Inflammatory macrophage (primary cell): ENCODE results near the gene HELZ.
"Not testable (repeated sequence)": the region's sequence is repeated elsewhere in the genome, so short reads cannot be mapped to it uniquely, and the experiment has no call there.

Experiments
- DNase-seq, 2 donors: peaks; one replicate each; pipeline ENCODE4 v3.0.0-alpha.2; 2020 to 2022

The HELZ gene

GRCh38 chr17:67262435-67263117 is 17.6 kb upstream of the HELZ start:
- peak in 1 of 2 donors; percentile 30 for DNase-seq

GRCh38 chr17:67260170-67260987 is 15.4 kb upstream of the HELZ start:
- DNase-seq, result peak; percentile 77 to 89

- peak; percentile 70 to 79 for DNase-seq
These were observed 13.9 kb upstream of the HELZ start for GRCh38 chr17:67258821-67259468.

- no peak for DNase-seq
These were observed 11.2 kb upstream of the HELZ start for GRCh38 chr17:67256075-67256732.

- no peak for DNase-seq
These were observed 8.4 kb upstream of the HELZ start for GRCh38 chr17:67253384-67253783.

- not testable (repeated sequence) for DNase-seq
These were observed 6.6 kb upstream of the HELZ start for GRCh38 chr17:67251586-67251985.

- DNase-seq, result no peak
These were observed 3.3 kb upstream of the HELZ start for GRCh38 chr17:67248291-67248690.

- DNase-seq, result no peak
These were observed 2.5 kb upstream of the HELZ start for GRCh38 chr17:67247416-67247900.

GRCh38 chr17:67246653-67247415 is 1.8 kb upstream of the HELZ start:
- no peak for DNase-seq

GRCh38 chr17:67246403-67246652 is 1.3 kb upstream of the HELZ start:
- DNase-seq, result no peak

GRCh38 chr17:67245694-67246402 is 852 bp upstream of the HELZ start:
- no peak for DNase-seq

- DNase-seq, result peak in 1 of 2 donors; percentile 22
These were observed 444 bp downstream of the HELZ start for GRCh38 chr17:67244431-67245072.

GRCh38 chr17:67243284-67243683 is 1.7 kb downstream of the HELZ start:
- DNase-seq, result no peak

GRCh38 chr17:67241719-67242341 is 3.2 kb downstream of the HELZ start:
- no peak for DNase-seq

GRCh38 chr17:67239597-67239996 is 5.4 kb downstream of the HELZ start:
- peak in 1 of 2 donors; percentile 30 for DNase-seq

GRCh38 chr17:67238991-67239390 is 6.0 kb downstream of the HELZ start:
- DNase-seq, result no peak

GRCh38 chr17:67232441-67232840 is 12.6 kb downstream of the HELZ start:
- DNase-seq, result no peak

- DNase-seq, result no peak
These were observed 15.7 kb downstream of the HELZ start for GRCh38 chr17:67229109-67229955.

- no peak for DNase-seq
These were observed 17.5 kb downstream of the HELZ start for GRCh38 chr17:67227488-67227887.

- no peak for DNase-seq
These were observed 19.7 kb downstream of the HELZ start for GRCh38 chr17:67225316-67225715.
